ENCODE measurements around the gene MEIS2.

The MEIS2 gene

GRCh38 chr15:37100109-37100965 lies at the start of gene MEIS2:
Gene MEIS2, minus strand, starts transcription at chr15:37100549. Its CDS starts 1,083 bp downstream, at chr15:37099466.
- TF ChIP-seq REST (IDR thresholded peaks at IDR 0.05; ENCODE audit: low read depth), result no peak
- TF ChIP-seq, protein P1, sequence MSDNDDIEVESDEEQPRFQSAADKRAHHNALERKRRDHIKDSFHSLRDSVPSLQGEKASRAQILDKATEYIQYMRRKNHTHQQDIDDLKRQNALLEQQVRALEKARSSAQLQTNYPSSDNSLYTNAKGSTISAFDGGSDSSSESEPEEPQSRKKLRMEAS (IDR thresholded peaks at IDR 0.05), result peak; percentile 65

DNA sequence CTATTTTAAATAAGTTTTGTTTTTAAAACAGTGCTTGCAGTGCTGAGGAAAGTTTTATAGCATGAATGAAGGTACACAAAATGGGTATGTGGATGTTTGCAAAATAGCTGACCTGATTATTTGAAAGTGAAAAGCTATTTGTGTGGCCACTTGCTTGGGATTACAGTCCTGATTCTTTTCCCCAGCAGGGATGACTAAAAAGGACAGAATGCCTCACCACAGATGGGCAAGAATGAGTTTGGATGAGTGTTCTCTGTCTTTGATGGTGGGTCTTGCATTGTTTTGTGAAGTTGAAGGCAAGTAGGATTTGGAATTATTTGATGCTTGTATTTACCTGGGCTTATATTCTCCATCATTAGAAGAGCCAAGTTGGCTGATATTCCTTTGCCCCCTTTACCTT lies 48.8 kb upstream of the MEIS2 start:
- TF ChIP-seq ZBTB7A (IDR thresholded peaks at IDR 0.05; ENCODE audit: low read depth) (no peak), TAF1 (IDR thresholded peaks at IDR 0.05; ENCODE audit: low read depth) (no peak), REST (IDR thresholded peaks at IDR 0.05; ENCODE audit: low read depth) (no peak), TCF12 (IDR thresholded peaks at IDR 0.05; ENCODE audit: low read depth) (no peak), YY1 (IDR thresholded peaks at IDR 0.05; ENCODE audit: low read depth) (no peak), EGR1 (IDR thresholded peaks at IDR 0.05) (no peak), FOXM1 (IDR thresholded peaks at IDR 0.05; ENCODE audit: borderline replicate concordance, low read depth) (no peak), NFIC (IDR thresholded peaks at IDR 0.05) (no peak), CREB1 (IDR thresholded peaks at IDR 0.05; ENCODE audit: low read depth) (no peak), RAD21 (IDR thresholded peaks at IDR 0.05; ENCODE audit: low read depth) (no peak), CEBPB (IDR thresholded peaks at IDR 0.05) (no peak)
- TF ChIP-seq, protein P1 (IDR thresholded peaks at IDR 0.05), result no peak
- TF ChIP-seq, protein P2, sequence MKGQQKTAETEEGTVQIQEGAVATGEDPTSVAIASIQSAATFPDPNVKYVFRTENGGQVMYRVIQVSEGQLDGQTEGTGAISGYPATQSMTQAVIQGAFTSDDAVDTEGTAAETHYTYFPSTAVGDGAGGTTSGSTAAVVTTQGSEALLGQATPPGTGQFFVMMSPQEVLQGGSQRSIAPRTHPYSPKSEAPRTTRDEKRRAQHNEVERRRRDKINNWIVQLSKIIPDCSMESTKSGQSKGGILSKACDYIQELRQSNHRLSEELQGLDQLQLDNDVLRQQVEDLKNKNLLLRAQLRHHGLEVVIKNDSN (IDR thresholded peaks at IDR 0.05), result no peak

DNA sequence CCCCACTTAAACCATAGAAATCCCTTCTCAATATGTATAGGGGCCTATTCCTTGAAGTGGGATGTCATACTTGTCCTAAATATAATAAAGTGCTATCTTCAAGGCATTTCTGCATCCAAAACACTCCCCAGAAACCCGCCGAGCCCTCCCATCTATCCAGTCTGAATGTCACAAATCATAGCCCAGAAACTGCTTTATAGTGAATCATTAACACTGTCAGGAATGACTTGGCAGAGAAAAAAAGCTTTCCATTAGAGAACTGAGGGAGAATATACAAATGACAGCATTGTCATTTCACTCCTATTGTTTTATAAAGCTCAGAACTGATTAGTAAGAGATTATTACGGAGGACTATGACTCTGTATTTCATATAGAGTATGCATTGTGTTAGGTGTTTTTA lies 48.4 kb upstream of the MEIS2 start:
- TF ChIP-seq TCF12 (IDR thresholded peaks at IDR 0.05; ENCODE audit: low read depth), result no peak
- no peak for TF ChIP-seq EP300 (IDR thresholded peaks at IDR 0.05; ENCODE audit: borderline replicate concordance)
- TF ChIP-seq NFIC (IDR thresholded peaks at IDR 0.05), result no peak
- TF ChIP-seq, protein P2 (IDR thresholded peaks at IDR 0.05), result no peak
- TF ChIP-seq REST (IDR thresholded peaks at IDR 0.05; ENCODE audit: low read depth), result no peak
- TF ChIP-seq TAF1 (IDR thresholded peaks at IDR 0.05; ENCODE audit: low read depth), result no peak
- no peak for TF ChIP-seq TEAD4 (IDR thresholded peaks at IDR 0.05)
- TF ChIP-seq, protein P1 (IDR thresholded peaks at IDR 0.05), result no peak
- no peak for TF ChIP-seq CEBPB (IDR thresholded peaks at IDR 0.05)
- TF ChIP-seq FOXM1 (IDR thresholded peaks at IDR 0.05; ENCODE audit: borderline replicate concordance, low read depth), result no peak
- TF ChIP-seq EGR1 (IDR thresholded peaks at IDR 0.05), result no peak
- TF ChIP-seq YY1 (IDR thresholded peaks at IDR 0.05; ENCODE audit: low read depth), result no peak
- no peak for TF ChIP-seq ZBTB7A (IDR thresholded peaks at IDR 0.05; ENCODE audit: low read depth)

GRCh38 chr15:37143351-37143750 lies 43.0 kb upstream of the MEIS2 start:
- TF ChIP-seq CEBPB (IDR thresholded peaks at IDR 0.05), result no peak
- no peak for TF ChIP-seq CREB1 (IDR thresholded peaks at IDR 0.05; ENCODE audit: low read depth)
- TF ChIP-seq RAD21 (IDR thresholded peaks at IDR 0.05; ENCODE audit: low read depth), result no peak
- no peak for TF ChIP-seq TCF12 (IDR thresholded peaks at IDR 0.05; ENCODE audit: low read depth)
- no peak for TF ChIP-seq TAF1 (IDR thresholded peaks at IDR 0.05; ENCODE audit: low read depth)
- no peak for TF ChIP-seq EGR1 (IDR thresholded peaks at IDR 0.05)
- TF ChIP-seq REST (IDR thresholded peaks at IDR 0.05; ENCODE audit: low read depth), result no peak
- no peak for TF ChIP-seq YY1 (IDR thresholded peaks at IDR 0.05; ENCODE audit: low read depth)
- no peak for TF ChIP-seq EP300 (IDR thresholded peaks at IDR 0.05; ENCODE audit: borderline replicate concordance)
- TF ChIP-seq, protein P1 (IDR thresholded peaks at IDR 0.05), result no peak
- no peak for TF ChIP-seq NFIC (IDR thresholded peaks at IDR 0.05)

All from Ishikawa (cell line).